Sciatic nerve (tissue), 2 donors: ENCODE measurements around the gene MRTFB. TPM values are rescaled to one million over a fixed set of nuclear protein-coding genes. Genes with fewer than 3 reads are reported as not detected.

Experiments used
- ATAC-seq: fragments of 200-7000 bp; cut with Tn5 transposase; one replicate; pipeline ENCODE4 v1.9.1; 2020; ENCODE audit warnings: mild to moderate bottlenecking, moderate library complexity
- DNase-seq: peaks from one replicate; pipeline ENCODE4 v3.0.0-alpha.2; 2020; ENCODE audit warnings: low spot score
- intact Hi-C: fragments of 100-400 bp; cut with DNase I; formaldehyde crosslinking; loops from one replicate; pipeline ENCODE4 v1.14.2; 2022
- total RNA-seq: library from RNA; stranded (reverse); fragmentation: NEBNext Ultra II Directional; extraction: Animal tissue kit (Norgen Biotek cat#: 25700); gene quantifications from one replicate; pipeline ENCODE4 v1.2.1, GENCODE V29; 2021
- donor health status: DM: no; HTN: no; CAD: no.
- donor health status: DM: no; HTN: no; CAD: no.

The MRTFB gene
- total RNA-seq, 1 donor from 2014 or later = 72.0 TPM

DNA sequence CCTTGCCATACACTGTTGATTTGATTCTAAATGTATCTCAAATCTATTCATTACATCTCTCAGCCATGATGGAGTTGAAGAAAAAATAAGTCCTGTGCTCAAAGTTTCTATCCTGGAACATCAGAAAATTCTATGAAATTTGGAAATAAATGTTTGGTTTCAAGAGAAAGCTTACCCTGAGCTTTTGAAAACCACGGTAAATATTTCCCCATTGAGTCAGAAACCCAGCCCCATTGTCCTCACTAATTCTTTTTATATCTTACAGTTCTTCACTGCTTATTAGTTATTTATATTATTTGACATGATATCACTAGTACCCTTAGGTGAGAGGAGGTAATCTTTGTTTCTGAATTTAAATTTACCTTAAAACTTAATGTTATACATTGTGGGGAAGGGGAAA, 128.5 kb downstream of the MRTFB start:
- DNase-seq (no peak), ATAC-seq (no peak)
- intact Hi-C loops = no loop called here

DNA sequence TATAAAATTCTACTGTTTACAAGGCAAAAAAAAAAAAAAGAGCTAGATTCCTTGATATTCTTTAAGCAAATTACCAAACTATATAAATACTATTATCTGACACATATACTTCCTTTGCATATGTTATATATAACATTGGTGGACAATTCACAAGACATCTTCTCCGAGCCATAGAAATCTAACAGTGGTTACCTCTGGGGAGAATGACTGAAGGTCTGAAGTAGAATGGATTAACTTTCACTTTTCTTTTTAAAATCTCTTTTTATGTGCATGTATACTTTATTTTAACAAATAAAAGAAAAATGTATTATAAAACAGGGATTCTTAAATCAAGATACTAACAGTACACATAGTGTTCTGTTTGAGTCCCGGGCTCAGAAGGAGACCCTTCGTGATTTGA, 131.0 kb downstream of the MRTFB start:
- DNase-seq (no peak), ATAC-seq (no peak)
- intact Hi-C loops = no loop called here

DNA sequence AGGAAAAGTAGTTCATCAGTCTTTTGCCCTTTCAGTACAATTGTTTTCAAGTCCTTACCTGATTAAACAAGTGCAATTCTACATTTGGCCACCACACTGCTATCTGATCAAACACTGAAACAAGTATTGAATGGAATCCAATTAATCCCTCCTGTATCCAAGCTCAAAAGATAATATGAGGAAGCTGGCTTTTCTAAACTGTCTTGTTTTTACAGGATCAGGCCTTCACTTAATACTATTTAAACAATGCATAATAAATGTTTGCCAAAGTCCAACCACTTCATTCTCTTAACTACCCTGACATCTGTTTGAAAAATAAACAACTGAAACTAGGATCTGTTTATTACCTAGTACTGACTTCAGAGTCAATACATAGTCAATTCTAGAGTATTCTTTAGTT, 131.6 kb downstream of the MRTFB start:
- intact Hi-C loops = no loop called here
- DNase-seq (no peak), ATAC-seq (no peak)

DNA sequence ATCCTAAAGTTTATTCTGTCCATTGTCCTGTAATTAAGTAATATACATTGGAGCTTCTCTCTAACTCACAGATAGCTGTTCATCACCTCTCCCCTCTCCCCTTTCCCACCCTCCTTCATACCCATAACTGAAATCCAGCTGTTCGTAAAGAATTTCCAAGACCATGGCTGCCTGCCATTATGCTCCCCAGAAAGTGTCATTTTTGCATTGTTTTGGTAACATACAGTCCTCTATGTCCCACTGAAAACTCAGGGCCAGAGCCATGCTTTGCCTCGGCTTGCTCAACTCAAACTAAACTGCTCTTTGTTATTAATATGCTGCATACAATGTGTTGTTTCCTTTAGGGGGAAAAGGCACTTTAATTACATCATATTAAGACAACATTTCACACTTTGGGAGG, 132.0 kb downstream of the MRTFB start:
- intact Hi-C loops = no loop called here
- DNase-seq (no peak), ATAC-seq (no peak)

DNA sequence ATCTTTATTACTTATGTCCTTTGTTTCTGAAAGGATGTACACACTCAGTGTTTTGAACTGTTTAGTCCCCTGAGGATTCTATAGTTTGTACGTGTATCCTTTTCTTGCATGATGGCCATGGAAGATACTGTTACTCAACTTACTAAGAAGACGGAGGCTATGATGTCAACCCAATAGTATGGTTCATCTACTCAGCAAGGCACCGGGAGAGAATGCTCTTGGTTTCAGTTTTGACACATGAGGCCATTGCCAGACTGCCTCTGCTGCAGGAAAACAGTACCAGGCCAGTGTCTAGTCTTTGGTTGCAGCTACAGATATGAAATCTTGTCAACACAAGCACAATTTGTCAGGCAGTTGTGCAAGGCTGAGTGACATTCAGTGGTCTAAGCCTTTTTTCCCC, 134.5 kb downstream of the MRTFB start:
- ATAC-seq (no peak), DNase-seq (no peak)
- intact Hi-C loops = no loop called here

DNA sequence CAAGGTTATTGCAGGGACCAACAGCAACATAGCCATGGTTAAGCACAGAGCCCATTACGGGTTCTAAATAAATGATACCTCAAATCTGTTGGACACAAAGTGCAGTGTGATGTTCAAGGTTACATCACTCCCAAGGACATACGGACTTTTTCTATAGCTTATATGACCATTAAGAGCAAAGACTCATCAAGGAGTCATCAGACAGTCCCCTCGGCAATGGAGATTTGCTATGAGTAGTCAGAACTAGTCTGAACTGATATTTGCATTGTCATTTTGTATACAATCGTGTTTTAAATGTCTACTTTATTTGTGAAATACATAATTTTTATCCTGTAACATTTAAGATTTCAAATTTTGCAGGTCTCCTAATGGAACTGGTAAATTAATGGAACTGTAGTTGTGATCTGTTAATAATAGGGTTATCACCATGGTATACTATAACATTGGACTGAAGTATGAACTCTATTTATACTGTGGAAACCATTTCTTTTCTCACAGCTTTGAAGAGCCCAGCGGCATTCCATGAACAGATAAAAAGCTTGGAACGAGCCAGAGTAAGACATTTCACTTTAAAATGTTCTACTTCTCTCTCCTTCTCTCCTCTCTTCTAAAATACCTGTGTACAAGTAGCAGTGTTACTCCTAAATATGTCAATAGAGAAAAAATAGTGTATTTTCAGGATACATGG, 140.9 kb downstream of the MRTFB start:
- DNase-seq (no peak), ATAC-seq (no peak)
- intact Hi-C loops = no loop called here

DNA sequence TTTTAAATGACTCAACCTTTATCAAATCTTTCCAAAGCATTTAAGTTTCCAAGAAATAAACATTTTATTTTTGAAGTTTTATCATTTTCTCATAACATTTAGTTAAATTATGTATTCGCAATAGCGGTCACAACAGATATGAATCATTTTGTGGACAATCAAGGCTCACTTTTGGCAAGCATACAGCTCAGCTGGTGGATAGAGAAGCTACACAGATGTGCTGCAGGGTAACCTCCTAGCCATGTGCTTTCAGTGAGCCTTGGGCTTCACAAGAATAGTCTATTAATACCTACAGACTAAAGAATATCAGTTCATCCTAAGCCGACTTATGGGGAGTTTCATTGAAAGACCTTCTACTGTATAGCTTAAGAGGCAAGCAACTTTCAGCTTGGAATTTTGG, 144.8 kb downstream of the MRTFB start:
- DNase-seq (no peak), ATAC-seq (no peak)
- intact Hi-C loops = no loop called here

DNA sequence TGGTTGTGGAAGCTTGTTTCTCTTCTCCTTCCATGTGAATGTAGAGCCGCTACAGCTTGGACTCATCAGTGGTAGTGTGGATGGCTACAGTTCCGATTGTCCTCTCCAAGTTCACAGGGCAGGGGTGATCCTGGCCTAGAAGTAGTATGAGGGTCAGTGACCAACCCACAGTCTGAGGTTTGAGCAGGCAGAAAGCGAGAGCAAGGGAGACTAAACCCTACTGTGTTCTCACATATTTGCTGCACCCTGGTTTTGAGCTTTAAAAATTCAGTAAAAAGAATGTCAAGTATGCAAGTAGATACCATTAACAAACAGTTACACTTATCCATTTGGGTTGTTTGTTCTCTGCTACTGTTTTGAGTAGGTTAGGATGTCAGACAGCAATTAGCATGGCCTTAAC, 148.9 kb downstream of the MRTFB start:
- DNase-seq = no peak
- intact Hi-C loops = no loop called here
- ATAC-seq = no peak

DNA sequence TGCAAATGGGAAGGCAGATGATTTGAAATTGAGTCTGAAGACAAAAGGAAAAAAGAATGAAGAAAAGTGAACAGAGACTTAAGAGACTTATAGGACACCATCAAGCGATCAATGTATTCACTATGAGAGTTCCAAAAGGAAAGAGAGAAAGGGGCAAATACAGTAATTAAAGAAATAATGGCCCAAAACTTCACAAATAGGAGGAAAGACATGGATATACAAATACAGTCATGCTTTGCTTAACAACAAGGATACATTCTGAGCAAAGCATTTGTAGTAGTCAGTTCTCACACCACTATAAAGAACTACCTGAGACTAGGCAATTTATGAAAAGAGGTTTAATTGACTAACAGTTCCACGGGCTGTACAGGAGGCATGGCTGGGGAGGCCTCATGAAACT, 152.5 kb downstream of the MRTFB start:
- ATAC-seq = no peak
- no peak for DNase-seq
- intact Hi-C loops = no loop called here

DNA sequence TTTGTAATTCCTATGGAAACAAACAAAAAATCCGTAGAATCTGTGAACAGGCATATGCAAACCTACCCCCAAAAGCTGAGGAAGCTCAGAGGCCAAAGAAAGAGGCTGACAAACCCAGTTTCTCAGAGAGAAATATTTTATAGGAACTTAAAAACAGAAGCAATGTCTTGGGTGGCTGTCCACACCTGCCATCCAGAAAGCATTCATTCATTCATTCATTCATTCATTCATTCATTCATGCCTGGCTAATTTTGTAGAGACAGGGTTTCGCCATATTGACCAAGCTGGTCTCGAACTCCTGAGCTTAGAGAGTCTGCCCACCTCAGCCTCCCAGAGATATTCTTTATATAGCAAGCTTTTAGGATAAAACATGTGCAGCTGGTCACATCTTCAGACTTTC, 154.3 kb downstream of the MRTFB start:
- intact Hi-C loops = no loop called here
- DNase-seq (no peak), ATAC-seq (no peak)

DNA sequence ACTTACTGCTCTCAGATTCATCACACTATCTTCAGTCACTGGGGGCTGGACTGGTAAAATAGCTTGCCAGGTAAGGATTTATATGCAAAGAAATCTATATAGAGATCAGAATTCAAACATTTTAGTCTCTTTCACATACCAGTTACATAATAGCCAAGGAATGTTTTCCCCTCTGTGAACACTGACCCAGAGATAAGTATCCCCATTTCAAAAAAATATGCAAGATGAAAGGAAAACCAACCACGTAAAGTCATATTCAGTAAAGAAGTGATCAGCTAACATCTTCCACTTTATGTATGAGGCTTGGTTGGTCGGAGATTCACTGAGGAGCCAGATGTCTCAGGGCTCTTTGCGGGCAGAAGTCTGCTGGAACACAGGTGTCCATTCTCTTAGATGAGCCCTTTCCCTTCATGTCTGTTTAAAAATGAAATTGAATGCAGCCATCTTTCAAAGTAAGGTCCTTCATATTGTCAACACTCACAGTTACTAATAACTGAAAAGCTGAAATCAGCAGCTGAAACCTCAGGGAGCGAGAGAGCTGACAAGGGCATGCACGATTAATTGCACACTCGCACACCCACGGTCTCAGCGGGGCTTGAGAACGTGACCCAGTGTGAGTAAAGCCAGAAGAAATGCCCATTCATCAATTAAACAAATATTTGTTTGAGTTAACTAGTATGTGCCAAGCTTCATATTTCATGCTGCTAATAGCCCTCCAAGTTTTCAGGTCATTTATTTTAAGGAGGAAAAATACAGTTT, 161.2 kb downstream of the MRTFB start:
- ATAC-seq (no peak), DNase-seq (no peak)
- intact Hi-C loops = no loop called here

DNA sequence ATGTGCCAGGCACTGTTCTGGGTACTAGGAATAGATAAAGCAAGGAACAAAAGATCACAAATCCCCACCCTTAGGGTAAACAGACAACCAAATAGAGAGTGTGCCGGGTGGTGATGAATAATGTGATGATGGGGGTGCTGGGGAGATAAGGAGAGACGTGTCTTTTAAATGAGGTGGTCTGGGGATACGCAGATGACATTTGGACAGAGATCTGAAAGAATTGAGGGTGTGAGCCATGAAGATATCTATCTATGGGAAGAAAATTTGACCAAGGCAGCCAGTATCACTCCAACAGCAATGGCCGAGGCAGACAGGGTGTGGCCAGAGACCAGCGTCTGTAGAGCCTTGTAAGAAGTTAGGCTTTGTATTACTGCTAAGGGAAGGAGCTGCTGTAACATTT, 165.3 kb downstream of the MRTFB start:
- no peak for DNase-seq
- ATAC-seq = no peak
- intact Hi-C loops = no loop called here

DNA sequence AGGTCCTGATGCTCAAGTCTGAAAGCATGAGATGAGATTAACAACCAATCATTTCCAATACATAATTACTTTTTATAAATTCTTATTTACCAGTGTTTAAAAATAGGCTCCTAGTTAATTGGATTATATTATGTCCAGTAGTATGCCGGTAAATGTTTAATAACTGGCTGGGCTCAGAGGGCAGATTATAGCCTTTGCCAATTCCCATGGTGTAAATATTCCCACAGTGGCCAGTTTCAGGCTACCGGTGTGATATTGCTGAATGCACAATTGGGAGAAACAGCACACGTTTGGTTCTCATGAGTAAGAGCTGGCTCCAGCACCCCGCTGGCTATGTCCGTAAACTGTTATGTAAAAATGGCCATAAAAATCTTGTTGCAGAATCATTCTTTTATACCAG, 167.6 kb downstream of the MRTFB start:
- intact Hi-C loops = no loop called here
- no peak for ATAC-seq
- DNase-seq = no peak

DNA sequence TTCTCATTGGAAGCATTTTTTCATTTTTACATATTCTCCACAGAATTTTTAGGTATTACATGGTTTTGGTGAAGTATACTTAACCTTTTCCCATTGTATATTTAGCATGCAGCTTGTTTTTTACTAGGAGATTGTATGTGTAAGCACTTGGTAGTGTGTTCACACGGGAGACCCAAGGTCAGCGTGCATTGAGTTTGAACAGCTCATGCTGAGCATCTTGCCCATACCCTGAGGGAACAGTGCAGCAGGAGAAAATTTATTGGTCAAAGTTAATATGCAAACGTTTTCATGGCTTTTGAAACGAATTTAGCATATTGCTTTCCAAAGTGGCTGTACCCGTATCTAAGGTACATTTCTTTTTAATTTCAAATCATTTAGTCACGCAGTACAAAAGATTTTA, 168.7 kb downstream of the MRTFB start:
- ATAC-seq (no peak), DNase-seq (no peak)
- intact Hi-C loops = no loop called here

DNA sequence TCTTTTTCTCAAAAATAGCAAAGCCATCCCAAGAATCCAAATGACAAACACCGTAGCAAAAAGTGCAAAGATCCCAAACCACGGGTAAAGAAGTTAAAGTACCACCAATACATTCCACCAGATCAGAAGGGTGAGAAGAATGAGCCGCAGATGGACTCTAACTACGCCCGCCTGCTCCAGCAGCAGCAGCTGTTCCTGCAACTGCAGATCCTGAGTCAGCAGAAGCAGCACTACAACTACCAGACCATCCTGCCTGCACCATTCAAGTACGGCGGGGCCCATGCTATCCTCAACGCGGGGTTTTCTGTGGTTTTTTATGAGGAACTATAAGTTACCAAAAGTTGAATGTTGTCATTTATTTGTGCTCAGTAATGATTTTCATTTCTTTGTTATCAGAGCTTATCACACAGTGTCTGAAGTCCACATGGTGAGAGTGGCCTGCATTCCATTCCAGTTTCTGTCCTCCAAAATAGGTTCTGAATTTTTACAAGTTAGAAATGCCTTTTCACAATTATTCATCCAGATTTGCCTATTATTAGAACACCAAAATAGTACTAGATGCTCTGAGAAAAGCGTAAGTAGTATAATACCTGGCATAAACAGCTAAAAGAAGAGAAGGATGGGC, 169.2 kb downstream of the MRTFB start:
- DNase-seq = no peak
- intact Hi-C loops = no loop called here
- no peak for ATAC-seq

DNA sequence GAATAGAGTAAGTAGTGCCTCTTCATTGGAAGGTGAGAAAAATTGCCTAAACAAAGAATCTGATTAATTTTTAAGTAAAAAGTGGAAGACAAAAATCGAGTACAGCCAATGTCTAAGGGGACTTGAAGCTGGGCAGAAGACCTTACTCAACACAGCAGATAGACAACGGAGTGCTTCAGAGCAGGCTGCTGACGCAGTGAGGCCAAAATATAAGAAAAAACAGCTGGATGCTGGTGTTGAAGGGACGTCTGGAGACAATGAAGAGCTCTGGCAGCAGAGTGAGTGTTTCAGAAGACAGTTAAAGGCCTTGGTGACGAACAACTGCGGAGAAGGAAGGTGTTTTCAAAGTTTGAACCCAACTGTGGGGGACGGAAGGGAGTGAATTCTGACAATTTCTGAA, 169.8 kb downstream of the MRTFB start:
- ATAC-seq = peak; percentile 55

DNA sequence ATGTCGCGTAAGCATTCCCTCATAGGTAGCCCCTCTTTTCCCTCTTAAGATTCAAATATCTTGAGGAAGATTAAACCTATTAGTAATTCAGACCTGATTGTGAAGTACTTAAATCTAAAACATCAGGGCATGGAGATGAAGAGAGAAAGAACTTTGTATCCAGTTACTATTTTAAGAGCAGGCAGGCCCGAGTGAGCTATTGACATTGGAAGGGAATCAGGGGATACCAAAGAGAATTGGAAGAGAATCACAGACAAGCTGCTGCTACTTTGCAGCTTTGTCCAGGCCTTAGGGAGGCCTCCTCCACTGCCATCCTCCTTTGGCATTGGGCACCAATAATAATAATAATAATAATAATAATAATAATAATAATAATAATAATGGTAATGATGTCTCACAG, 170.5 kb downstream of the MRTFB start:
- intact Hi-C loops = no loop called here
- DNase-seq (no peak), ATAC-seq (peak; percentile 76)

More for the DNA sequence above, 169.8 kb downstream of the MRTFB start:
- intact Hi-C loops = no loop called here
- no peak for DNase-seq

DNA sequence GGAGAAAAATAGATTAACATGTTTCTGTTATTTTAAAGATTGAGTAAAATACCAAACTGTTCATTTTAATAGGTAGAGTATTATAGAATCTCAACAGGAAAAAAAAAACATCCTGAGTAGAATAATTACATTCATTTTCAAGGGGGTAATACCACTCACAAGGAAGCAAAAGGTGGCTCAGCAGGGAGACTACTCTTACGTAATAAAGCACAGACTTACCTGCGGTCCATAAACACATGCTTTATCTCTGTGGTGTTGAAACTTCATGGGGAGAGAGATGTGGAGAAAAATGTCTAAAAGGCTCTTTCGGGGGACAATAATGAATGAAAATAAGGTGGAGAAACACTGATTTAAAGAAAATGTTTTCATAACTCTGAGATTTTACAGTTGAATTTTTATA, 171.7 kb downstream of the MRTFB start:
- no peak for DNase-seq
- ATAC-seq = no peak
- intact Hi-C loops = no loop called here

DNA sequence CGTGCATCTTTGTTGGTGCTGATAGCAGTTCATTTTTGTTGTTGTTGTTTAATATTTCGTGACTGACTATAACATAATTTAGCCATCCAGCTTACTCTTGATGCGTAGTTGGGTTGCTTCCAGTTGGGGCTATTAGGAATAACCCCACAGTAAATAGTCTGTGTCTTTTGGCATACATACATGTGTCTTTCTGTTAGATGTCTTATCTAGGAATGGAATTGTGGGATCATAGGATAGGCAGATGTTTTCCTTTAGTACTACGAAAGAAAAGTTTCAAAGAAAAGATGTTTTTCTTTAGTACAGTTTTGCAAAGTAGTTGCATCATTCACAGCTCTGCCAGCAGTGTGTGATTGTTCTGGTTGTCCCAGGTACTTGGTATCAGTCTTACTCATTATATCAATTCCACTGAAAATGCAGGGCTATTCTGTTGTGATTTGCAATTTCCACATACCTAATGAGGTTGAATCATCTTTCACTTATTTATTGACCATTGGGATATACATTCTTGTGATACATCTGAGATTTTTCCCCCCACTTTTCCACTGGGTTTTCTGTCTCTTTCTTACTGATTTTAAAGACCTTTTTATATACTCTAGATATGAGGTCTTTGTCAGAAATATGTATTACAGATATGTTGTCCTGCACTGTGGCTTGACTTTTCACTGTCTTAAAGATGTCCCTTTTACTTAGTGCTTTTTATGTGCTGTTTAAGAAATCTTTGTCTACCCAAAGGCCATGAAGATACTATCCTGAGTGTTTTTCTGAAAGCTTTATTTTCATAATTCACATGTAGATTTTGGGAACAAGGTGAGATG, 173.3 kb downstream of the MRTFB start:
- intact Hi-C loops = loop anchor here (5.0 kb wide), 1 partner anchor 288 kb away; no protein-coding TSS in a partner anchor
- no peak for ATAC-seq
- DNase-seq = no peak

DNA sequence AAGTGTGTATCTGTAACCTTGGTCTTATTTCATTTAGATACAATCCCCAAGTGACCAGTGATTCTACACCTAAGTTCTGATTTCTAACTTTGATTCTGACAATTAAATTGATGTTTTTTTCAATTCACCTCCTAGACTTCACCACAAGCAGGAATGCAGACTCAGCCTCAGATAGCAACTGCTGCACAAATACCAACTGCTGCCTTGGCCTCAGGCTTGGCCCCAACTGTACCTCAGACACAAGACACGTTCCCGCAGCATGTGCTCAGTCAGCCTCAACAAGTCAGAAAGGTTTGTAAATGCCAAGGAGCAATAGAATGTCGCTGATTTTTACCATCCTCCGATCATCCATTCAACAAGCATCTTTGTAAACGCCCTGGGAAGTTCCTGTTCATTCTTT, 177.7 kb downstream of the MRTFB start:
- ATAC-seq = no peak
- intact Hi-C loops = loop anchor here (5.0 kb wide), 1 partner anchor 284 kb away; no protein-coding TSS in a partner anchor
- DNase-seq = no peak
